Esophagus squamous epithelium (tissue), 4 donors: Measurements from ENCODE around the gene SECTM1.

ENCODE experiments used
- CTCF ChIP-seq, 6 experiments: fragments of 450-650 bp in 4 of 6; fragments of 200-600 bp in 2 of 6; sonication (generic) in 2 of 6; IDR thresholded peaks; one replicate each; pipeline ENCODE4 v1.5.1; 2016 to 2019; ENCODE audit warnings: antibody characterized with exemption in 6 of 6, mild to moderate bottlenecking in 4 of 6, moderate library complexity in 4 of 6
- POLR2A ChIP-seq, 4 donors: fragments of 450-650 bp; IDR thresholded peaks; one replicate each; pipeline ENCODE4 v1.6.1; 2017; ENCODE audit warnings: antibody characterized with exemption in 4 of 4, mild to moderate bottlenecking in 4 of 4, moderate library complexity in 3 of 4

GRCh38 chr17:82346342-82347300, 13.1 kb upstream of the SECTM1 start:
- TF ChIP-seq CTCF (IDR thresholded peaks at IDR 0.05), result no peak
- TF ChIP-seq POLR2A (IDR thresholded peaks at IDR 0.05), result no peak
